Fibroblast of villous mesenchyme (primary cell): Measurements from ENCODE around the gene ALKBH3. TPM values are rescaled to one million over a fixed set of nuclear protein-coding genes. Genes with fewer than 3 reads are reported as not detected.

ENCODE experiments used
- DNase-seq: peaks from one replicate; pipeline ENCODE4 v3.0.0-alpha.2; 2010; ENCODE audit warnings: low read depth
- H3K4me3 ChIP-seq: 2 replicates; pipeline ENCODE4 v1.5.1; 2011; ENCODE audit warnings: low read depth, mild to moderate bottlenecking, low read length
- CTCF ChIP-seq: IDR thresholded peaks from 2 replicates; pipeline ENCODE4 v1.5.1; 2012; ENCODE audit warnings: low read depth, mild to moderate bottlenecking, low read length; ENCODE audit not compliant: insufficient read depth
- total RNA-seq: library from RNA; depleted of rRNA; stranded (reverse); fragments of >200 nt; gene quantifications from 2 replicates; pipeline ENCODE4 v1.2.3, GENCODE V29; 2012

Gene ALKBH3
- total RNA-seq, 1 donor, result 33.7 TPM

DNA sequence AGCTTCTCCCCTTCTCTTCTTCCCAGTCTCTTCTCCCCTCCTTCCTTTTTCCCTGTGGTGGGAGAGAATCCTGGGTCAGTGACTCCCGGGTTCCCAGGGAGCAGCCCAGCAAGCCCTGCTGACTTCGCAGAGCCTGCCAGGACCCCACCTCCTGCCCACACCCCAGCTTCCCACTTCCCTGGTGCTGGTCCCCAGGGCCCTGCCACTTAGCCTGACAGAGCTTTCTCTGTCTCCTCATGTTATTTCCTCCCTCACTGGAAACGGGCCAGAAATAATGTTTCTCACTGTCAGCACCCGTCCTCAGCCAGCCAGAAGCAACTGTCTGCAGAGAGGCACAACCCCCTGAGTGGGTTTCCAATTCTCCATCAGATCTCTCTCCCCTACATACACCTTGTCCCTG is 88.9 kb downstream of the ALKBH3 start:
- TF ChIP-seq CTCF, result no peak
- DNase-seq, result no peak
- H3K4me3 ChIP-seq, result no peak overlapping the region

Other genes with a start within 250 kb of the ALKBH3 start
- 107 and 148 TPM in 2 replicates for gene HSD17B12, start 200.1 kb upstream of the ALKBH3 start, total RNA-seq
- gene C11orf96, start 61.8 kb downstream of the ALKBH3 start, total RNA-seq, result 13.2 and 17.3 TPM in 2 replicates
- gene ACCSL, start 167.2 kb downstream of the ALKBH3 start, total RNA-seq, result under 0.01 TPM in 1 of 2 replicates, not detected in the other
- gene ACCS, start 185.4 kb downstream of the ALKBH3 start, total RNA-seq, result 12.6 and 18.6 TPM in 2 replicates
- gene EXT2, start 214.8 kb downstream of the ALKBH3 start, total RNA-seq, result 150 and 161 TPM in 2 replicates